ENCODE data around the gene BEND5.

Gene BEND5

GRCh38 chr1:48767975-48768510 is 8.6 kb downstream of the BEND5 start:
- TF ChIP-seq CTCF (IDR thresholded peaks at IDR 0.05; ENCODE audit: borderline replicate concordance, insufficient read depth, low read depth, low read length) = no peak
- no peak overlapping the region for H3K4me3 ChIP-seq (ENCODE audit: low read depth, low read length)

- no peak for TF ChIP-seq CTCF (IDR thresholded peaks at IDR 0.05; ENCODE audit: borderline replicate concordance, insufficient read depth, low read depth, low read length)
- no peak overlapping the region for H3K4me3 ChIP-seq (ENCODE audit: low read depth, low read length)
Observed at GRCh38 chr1:48765335-48765734, 11.4 kb downstream of the BEND5 start.

- H3K4me3 ChIP-seq (ENCODE audit: low read depth, low read length) = no peak overlapping the region
- TF ChIP-seq CTCF (IDR thresholded peaks at IDR 0.05; ENCODE audit: borderline replicate concordance, insufficient read depth, low read depth, low read length) = no peak
Observed at GRCh38 chr1:48761986-48762385, 14.7 kb downstream of the BEND5 start.

DNA sequence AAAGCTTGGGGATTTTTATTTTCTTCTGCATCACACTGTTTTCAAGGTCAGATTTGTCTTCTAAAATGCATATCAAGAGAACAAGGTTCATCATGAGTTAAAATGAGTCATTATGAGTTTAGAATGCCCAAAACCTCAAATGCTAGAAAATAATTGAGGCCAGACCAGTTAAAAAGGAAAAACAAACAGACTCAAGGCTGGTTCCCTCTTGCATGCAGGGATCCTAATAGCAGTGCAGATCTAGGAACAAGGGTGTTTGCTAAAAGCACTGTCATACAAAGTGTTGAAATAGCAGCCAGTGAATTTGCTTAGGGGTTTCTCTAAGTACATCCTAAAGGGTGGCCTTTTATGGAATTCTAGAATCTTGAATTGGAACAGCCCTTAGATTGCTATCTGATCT is 15.3 kb downstream of the BEND5 start:
- no peak for TF ChIP-seq CTCF (IDR thresholded peaks at IDR 0.05; ENCODE audit: borderline replicate concordance, insufficient read depth, low read depth, low read length)
- no peak overlapping the region for H3K4me3 ChIP-seq (ENCODE audit: low read depth, low read length)

DNA sequence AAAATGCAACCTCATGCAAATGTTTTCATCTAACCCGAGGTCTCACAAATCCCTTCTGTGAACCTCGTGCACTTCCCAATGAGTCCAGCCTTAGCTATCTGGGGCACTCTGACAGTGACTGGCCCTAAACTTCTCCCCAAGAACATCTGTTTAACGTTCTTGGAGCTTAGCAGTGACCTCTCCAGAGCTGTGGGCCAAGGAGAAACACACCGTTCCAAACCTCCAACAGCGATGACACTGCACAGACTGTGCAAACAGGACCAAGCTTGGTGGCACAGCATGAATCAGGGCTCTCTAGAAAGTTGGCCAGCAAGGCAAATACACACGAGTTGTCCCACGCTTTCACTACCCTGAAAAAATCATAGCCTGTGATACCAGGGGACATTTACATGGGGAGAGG is 15.8 kb downstream of the BEND5 start:
- TF ChIP-seq CTCF (IDR thresholded peaks at IDR 0.05; ENCODE audit: borderline replicate concordance, insufficient read depth, low read depth, low read length) = no peak
- H3K4me3 ChIP-seq (ENCODE audit: low read depth, low read length) = no peak overlapping the region

DNA sequence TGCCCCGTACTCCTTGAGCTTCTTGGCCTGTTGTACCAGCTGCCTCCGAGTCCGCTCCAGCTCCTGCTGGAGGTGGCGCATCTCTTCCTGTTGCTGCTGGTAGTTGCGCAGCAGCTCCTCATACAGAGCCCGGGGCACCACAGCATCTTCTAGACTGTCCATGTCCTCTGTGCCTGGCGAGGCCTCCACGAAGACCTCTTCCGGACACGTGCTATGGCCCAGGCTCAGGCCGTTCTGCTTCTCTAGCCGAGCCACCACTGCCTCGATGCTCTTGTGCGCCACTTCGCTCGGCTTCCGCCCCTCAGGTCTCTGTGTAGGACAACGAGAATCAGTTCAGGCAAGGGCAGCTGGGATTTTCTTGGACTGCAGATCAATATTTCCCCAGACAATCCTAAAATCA is 17.7 kb downstream of the BEND5 start:
- TF ChIP-seq CTCF (IDR thresholded peaks at IDR 0.05; ENCODE audit: borderline replicate concordance, insufficient read depth, low read depth, low read length) = no peak
- H3K4me3 ChIP-seq (ENCODE audit: low read depth, low read length) = no peak overlapping the region

- H3K4me3 ChIP-seq (ENCODE audit: low read depth, low read length) = no peak overlapping the region
- no peak for TF ChIP-seq CTCF (IDR thresholded peaks at IDR 0.05; ENCODE audit: borderline replicate concordance, insufficient read depth, low read depth, low read length)
Observed at GRCh38 chr1:48757363-48757762, 19.3 kb downstream of the BEND5 start.

Data from GM12875 (cell line).